ENCODE measurements around the gene DHX15.

DHX15 gene

GRCh38 chr4:24495388-24495787 lies 89.0 kb downstream of the DHX15 start:
- DNase-seq (ENCODE audit: low read depth in 2 of 2, low spot score in 1 of 2), result no peak

- DNase-seq (ENCODE audit: low read depth in 2 of 2, low spot score in 1 of 2), result no peak
Observed at GRCh38 chr4:24489870-24490269, 94.5 kb downstream of the DHX15 start.

GRCh38 chr4:24488399-24489164 lies 95.8 kb downstream of the DHX15 start:
- peak in 1 of 2 donors; percentile 38 for DNase-seq (ENCODE audit: low read depth in 2 of 2, low spot score in 1 of 2)

GRCh38 chr4:24482871-24483270 lies 101.5 kb downstream of the DHX15 start:
- no peak for DNase-seq (ENCODE audit: low read depth in 2 of 2, low spot score in 1 of 2)

GRCh38 chr4:24477919-24478318 lies 106.4 kb downstream of the DHX15 start:
- DNase-seq (ENCODE audit: low read depth in 2 of 2, low spot score in 1 of 2), result no peak
